GM18499 (cell line): ENCODE data around the gene ALDH1A3.

ENCODE experiments used
- ATAC-seq: cut with Tn5 transposase; IDR thresholded peaks from one replicate; pipeline ENCODE4 v1.9.1; 2021; ENCODE audit warnings: moderate number of reproducible peaks; ENCODE audit not compliant: insufficient read depth, unreplicated experiment

The ALDH1A3 gene

GRCh38 chr15:100923076-100923475, 43.4 kb downstream of the ALDH1A3 start:
- no peak for ATAC-seq

- no peak for ATAC-seq
Measured at GRCh38 chr15:100923902-100924301, 44.3 kb downstream of the ALDH1A3 start.

- no peak for ATAC-seq
Measured at GRCh38 chr15:100924436-100924835, 44.8 kb downstream of the ALDH1A3 start.

- ATAC-seq = no peak
Measured at GRCh38 chr15:100925480-100925879, 45.8 kb downstream of the ALDH1A3 start.

GRCh38 chr15:100926258-100926657, 46.6 kb downstream of the ALDH1A3 start:
- ATAC-seq = no peak

- no peak for ATAC-seq
Measured at GRCh38 chr15:100926971-100927756, 47.5 kb downstream of the ALDH1A3 start.

- ATAC-seq = no peak
Measured at GRCh38 chr15:100928632-100929280, 49.1 kb downstream of the ALDH1A3 start.

- no peak for ATAC-seq
Measured at GRCh38 chr15:100929641-100930042, 50.0 kb downstream of the ALDH1A3 start.

GRCh38 chr15:100930306-100930848, 50.7 kb downstream of the ALDH1A3 start:
- ATAC-seq = no peak

GRCh38 chr15:100931143-100931890, 51.7 kb downstream of the ALDH1A3 start:
- ATAC-seq = peak; percentile 38

- no peak for ATAC-seq
Measured at GRCh38 chr15:100932676-100933348, 53.2 kb downstream of the ALDH1A3 start.

- ATAC-seq = no peak
Measured at GRCh38 chr15:100934166-100934565, 54.5 kb downstream of the ALDH1A3 start.

GRCh38 chr15:100934726-100935125, 55.1 kb downstream of the ALDH1A3 start:
- no peak for ATAC-seq

- no peak for ATAC-seq
Measured at GRCh38 chr15:100937171-100937570, 57.5 kb downstream of the ALDH1A3 start.

GRCh38 chr15:100939791-100940190, 60.2 kb downstream of the ALDH1A3 start:
- no peak for ATAC-seq

- peak; percentile 31 for ATAC-seq
Measured at GRCh38 chr15:100940767-100941379, 61.2 kb downstream of the ALDH1A3 start.

- peak; percentile 31 for ATAC-seq
Measured at GRCh38 chr15:100941536-100941935, 61.9 kb downstream of the ALDH1A3 start.

GRCh38 chr15:100942656-100943425, 63.2 kb downstream of the ALDH1A3 start:
- ATAC-seq = no peak

GRCh38 chr15:100944244-100944895, 64.7 kb downstream of the ALDH1A3 start:
- ATAC-seq = peak; percentile 44
